H9 (cell line): Measurements from ENCODE around the gene MARK4. TPM values are rescaled to one million over a fixed set of nuclear protein-coding genes. Genes with fewer than 3 reads are reported as not detected.

ENCODE experiments used
- DNase-seq: peaks from one replicate; pipeline ENCODE4 v3.0.0-alpha.2; 2017
- H2AFZ ChIP-seq: one replicate; pipeline ENCODE4 v1.6.1; 2013; ENCODE audit warnings: mild to moderate bottlenecking, low read length, control low read depth, moderate library complexity
- H2AK5ac ChIP-seq: 2 replicates; pipeline ENCODE4 v1.6.1; 2013; ENCODE audit warnings: low read length, control low read depth, mixed read lengths; ENCODE audit not compliant: insufficient read length
- H2BK120ac ChIP-seq: one replicate; pipeline ENCODE4 v1.6.1; 2013; ENCODE audit warnings: low read depth, mild to moderate bottlenecking, low read length, control low read depth, inconsistent platforms; ENCODE audit not compliant: poor library complexity, severe bottlenecking
- H2BK12ac ChIP-seq: 2 replicates; pipeline ENCODE4 v1.6.1; 2013; ENCODE audit warnings: low read length, control low read depth, mixed read lengths, low read depth; ENCODE audit not compliant: insufficient read length
- H2BK15ac ChIP-seq: 2 replicates; pipeline ENCODE4 v1.6.1; 2013; ENCODE audit warnings: low read depth, low read length, control low read depth
- H2BK20ac ChIP-seq: one replicate; pipeline ENCODE4 v1.6.1; 2013; ENCODE audit warnings: low read depth, mild to moderate bottlenecking, low read length, control low read depth, inconsistent platforms; ENCODE audit not compliant: poor library complexity, severe bottlenecking
- H2BK5ac ChIP-seq: 2 replicates; pipeline ENCODE4 v1.6.1; 2013; ENCODE audit warnings: low read length, control low read depth, mixed read lengths; ENCODE audit not compliant: insufficient read length
- H3K14ac ChIP-seq: 2 replicates; pipeline ENCODE4 v1.6.1; 2013; ENCODE audit warnings: low read length, control low read depth; ENCODE audit not compliant: insufficient read depth
- H3K18ac ChIP-seq: 2 replicates; pipeline ENCODE4 v1.6.1; 2013; ENCODE audit warnings: low read depth, mild to moderate bottlenecking, mixed read lengths, low read length, control low read depth; ENCODE audit not compliant: insufficient read length
- H3K23ac ChIP-seq: 2 replicates; pipeline ENCODE4 v1.6.1; 2013; ENCODE audit warnings: low read length, control low read depth, mixed read lengths, low read depth; ENCODE audit not compliant: insufficient read length
- H3K23me2 ChIP-seq: 2 replicates; pipeline ENCODE4 v1.6.1; 2013; ENCODE audit warnings: low read depth, mild to moderate bottlenecking, mixed read lengths, low read length, control low read depth; ENCODE audit not compliant: insufficient read length, poor library complexity, severe bottlenecking
- H3K27ac ChIP-seq: 2 replicates; pipeline ENCODE4 v1.5.1; 2013; ENCODE audit warnings: low read length, control low read depth, mixed read lengths, low read depth; ENCODE audit not compliant: insufficient read length
- H3K27me3 ChIP-seq: 2 replicates; pipeline ENCODE4 v1.6.1; 2013; ENCODE audit warnings: low read length, control low read depth, inconsistent platforms; ENCODE audit not compliant: insufficient read depth
- H3K4ac ChIP-seq: 2 replicates; pipeline ENCODE4 v1.6.1; 2013; ENCODE audit warnings: low read depth, mild to moderate bottlenecking, control low read depth, inconsistent platforms, low read length, moderate library complexity
- H3K4me1 ChIP-seq: 2 replicates; pipeline ENCODE4 v1.6.1; 2013; ENCODE audit warnings: low read length, control low read depth, inconsistent platforms; ENCODE audit not compliant: insufficient read depth
- H3K4me2 ChIP-seq: 2 replicates; pipeline ENCODE4 v1.6.1; 2013; ENCODE audit warnings: low read length, control low read depth, mixed read lengths; ENCODE audit not compliant: insufficient read length, insufficient read depth
- H3K56ac ChIP-seq: 2 replicates; pipeline ENCODE4 v1.6.1; 2013; ENCODE audit warnings: low read depth, mild to moderate bottlenecking, mixed read lengths, low read length, control low read depth; ENCODE audit not compliant: insufficient read length
- H3K79me1 ChIP-seq: 2 replicates; pipeline ENCODE4 v1.6.1; 2013; ENCODE audit warnings: low read depth, mild to moderate bottlenecking, moderate library complexity, low read length, control low read depth, inconsistent platforms; ENCODE audit not compliant: insufficient read depth, poor library complexity, severe bottlenecking
- H3K79me2 ChIP-seq: 2 replicates; pipeline ENCODE4 v1.6.1; 2013; ENCODE audit warnings: low read length, control low read depth, inconsistent platforms; ENCODE audit not compliant: insufficient read depth
- H3K9ac ChIP-seq: 2 replicates; pipeline ENCODE4 v1.6.1; 2013; ENCODE audit warnings: low read length, control low read depth, mixed read lengths; ENCODE audit not compliant: insufficient read length; ENCODE audit errors: extremely low read depth
- H3K9me3 ChIP-seq: one replicate; pipeline ENCODE4 v1.6.1; 2013; ENCODE audit warnings: low read depth, low read length, inconsistent platforms; ENCODE audit not compliant: control insufficient read depth
- H3T11ph ChIP-seq: one replicate; pipeline ENCODE4 v1.6.1; 2013; ENCODE audit warnings: mild to moderate bottlenecking, low read length, control low read depth, inconsistent platforms
- H4K20me1 ChIP-seq: one replicate; pipeline ENCODE4 v1.6.1; 2013; ENCODE audit not compliant: control insufficient read depth, insufficient read length, insufficient read depth
- H4K5ac ChIP-seq: 2 replicates; pipeline ENCODE4 v1.6.1; 2013; ENCODE audit warnings: low read depth, mild to moderate bottlenecking, mixed read lengths, low read length, control low read depth; ENCODE audit not compliant: insufficient read length
- H4K8ac ChIP-seq: replicated peaks from 2 replicates; pipeline ENCODE4 v1.6.1; 2013; ENCODE audit warnings: low read length, control low read depth, mixed read lengths, low read depth; ENCODE audit not compliant: insufficient read length
- H4K91ac ChIP-seq: 2 replicates; pipeline ENCODE4 v1.6.1; 2013; ENCODE audit warnings: low read depth, mild to moderate bottlenecking, moderate library complexity, mixed read lengths, low read length, control low read depth; ENCODE audit not compliant: insufficient read length
- H3K27ac Mint-ChIP-seq, 3 experiments: 2 replicates in 2 of 3; 3 replicates in 1 of 3; pipeline ENCODE4 v1.8.0; 2020 to 2021; ENCODE audit warnings: mixed read lengths in 3 of 3, mild to moderate bottlenecking in 1 of 3, moderate library complexity in 1 of 3
- H3K27me3 Mint-ChIP-seq: 2 replicates; pipeline ENCODE4 v1.8.0; 2021; ENCODE audit warnings: low read depth, mild to moderate bottlenecking, moderate library complexity, mixed read lengths
- H3K36me3 Mint-ChIP-seq, 3 experiments: 2 replicates in 2 of 3; 3 replicates in 1 of 3; pipeline ENCODE4 v1.8.0; 2020 to 2021; ENCODE audit warnings: low read depth in 3 of 3, mixed read lengths in 3 of 3; ENCODE audit not compliant: insufficient read depth in 1 of 3
- H3K4me1 Mint-ChIP-seq, 2 experiments: 2 replicates each; pipeline ENCODE4 v1.8.0; 2020; ENCODE audit warnings: mixed read lengths in 2 of 2
- H3K4me3 Mint-ChIP-seq, 2 experiments: 2 replicates in 1 of 2; 3 replicates in 1 of 2; pipeline ENCODE4 v1.8.0; 2020 to 2021; ENCODE audit warnings: mild to moderate bottlenecking in 2 of 2, mixed read lengths in 2 of 2, moderate library complexity in 1 of 2
- H3K9me3 Mint-ChIP-seq, 2 experiments: 2 replicates in 1 of 2; 3 replicates in 1 of 2; pipeline ENCODE4 v1.8.0; 2020; ENCODE audit warnings: mild to moderate bottlenecking in 2 of 2, mixed read lengths in 2 of 2, moderate library complexity in 1 of 2
- WGBS: extraction: QIAGEN DNeasy Blood & Tissue Kit; methylation state at CpG from one replicate; pipeline ENCODE4 v1.1.7; 2013; ENCODE audit warnings: missing lambda C conversion rate, low lambda C conversion rate, mixed read lengths; ENCODE audit not compliant: insufficient read length; ENCODE audit errors: extremely low coverage; 5-methylcytosine and 5-hydroxymethylcytosine counted together
- total RNA-seq: library from RNA; stranded (reverse); gene quantifications from 2 replicates; pipeline ENCODE4 v1.2.1, GENCODE V29; 2021
- TF ChIP-seq, protein P1 (sequence below): fragments of 200-600 bp; sonication (generic); conservative IDR thresholded peaks from 3 replicates; pipeline ENCODE4 v1.8.0; 2021; ENCODE audit warnings: antibody characterized with exemption, mild to moderate bottlenecking

Gene MARK4
- total RNA-seq, 1 experiment from 2014 or later = 44.7 TPM

DNA sequence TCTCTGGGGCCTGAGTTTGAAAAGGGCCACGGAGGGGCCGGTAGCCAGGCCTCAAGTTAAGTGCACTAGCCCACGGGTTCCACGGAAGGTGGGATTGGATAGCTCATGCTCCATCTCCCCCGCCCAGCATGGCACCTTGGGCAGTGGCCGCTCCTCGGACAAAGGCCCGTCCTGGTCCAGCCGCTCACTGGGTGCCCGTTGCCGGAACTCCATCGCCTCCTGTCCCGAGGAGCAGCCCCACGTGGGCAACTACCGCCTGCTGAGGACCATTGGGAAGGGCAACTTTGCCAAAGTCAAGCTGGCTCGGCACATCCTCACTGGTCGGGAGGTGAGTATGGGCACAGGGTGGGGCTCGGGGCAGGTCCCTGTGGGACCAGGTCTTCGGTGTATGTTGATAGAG lies 7.8 kb downstream of the MARK4 start:
- TF ChIP-seq, protein P1, sequence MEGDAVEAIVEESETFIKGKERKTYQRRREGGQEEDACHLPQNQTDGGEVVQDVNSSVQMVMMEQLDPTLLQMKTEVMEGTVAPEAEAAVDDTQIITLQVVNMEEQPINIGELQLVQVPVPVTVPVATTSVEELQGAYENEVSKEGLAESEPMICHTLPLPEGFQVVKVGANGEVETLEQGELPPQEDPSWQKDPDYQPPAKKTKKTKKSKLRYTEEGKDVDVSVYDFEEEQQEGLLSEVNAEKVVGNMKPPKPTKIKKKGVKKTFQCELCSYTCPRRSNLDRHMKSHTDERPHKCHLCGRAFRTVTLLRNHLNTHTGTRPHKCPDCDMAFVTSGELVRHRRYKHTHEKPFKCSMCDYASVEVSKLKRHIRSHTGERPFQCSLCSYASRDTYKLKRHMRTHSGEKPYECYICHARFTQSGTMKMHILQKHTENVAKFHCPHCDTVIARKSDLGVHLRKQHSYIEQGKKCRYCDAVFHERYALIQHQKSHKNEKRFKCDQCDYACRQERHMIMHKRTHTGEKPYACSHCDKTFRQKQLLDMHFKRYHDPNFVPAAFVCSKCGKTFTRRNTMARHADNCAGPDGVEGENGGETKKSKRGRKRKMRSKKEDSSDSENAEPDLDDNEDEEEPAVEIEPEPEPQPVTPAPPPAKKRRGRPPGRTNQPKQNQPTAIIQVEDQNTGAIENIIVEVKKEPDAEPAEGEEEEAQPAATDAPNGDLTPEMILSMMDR = no peak
- Histone ChIP-seq H2BK15ac (no peak overlapping the region), H3K79me2 (no peaks in the 10 kb centered on the region), H3K23me2 (no peaks in the 10 kb centered on the region), H4K5ac (no peak overlapping the region), H3K27ac (no peak overlapping the region), H3K9ac (no peak overlapping the region), H3K27me3 (no peaks in the 10 kb centered on the region), H3K23ac (no peak overlapping the region), H3K9me3 (no peaks in the 10 kb centered on the region), H2BK120ac (no peak overlapping the region), H2AK5ac (no peak overlapping the region), H3T11ph (no peak overlapping the region), H3K18ac (no peak overlapping the region), H2AFZ (no peak overlapping the region), H2BK20ac (no peak overlapping the region), H4K91ac (no peak overlapping the region), H3K79me1 (no peaks in the 10 kb centered on the region), H3K4me1 (no peaks in the 10 kb centered on the region), H2BK5ac (no peak overlapping the region), H3K14ac (no peak overlapping the region), H3K4ac (no peak overlapping the region), H3K56ac (no peak overlapping the region), H3K4me2 (no peak overlapping the region), H4K20me1 (no peaks in the 10 kb centered on the region), H2BK12ac (no peak overlapping the region), H4K8ac (no peak overlapping the region)
- Mint-ChIP-seq H3K4me3 (no peak overlapping the region), H3K27me3 (peaks cover 1% of the 10 kb centered on the region; the same call in 1 of the 2 replicates), H3K27ac (no peak overlapping the region), H3K4me1 (peaks cover under 1 to 3% of the 10 kb centered on the region in 2 experiments; a peak in 2 of 4 replicates), H3K36me3 (peaks cover 0 to 5% (median 3%) of the 10 kb centered on the region in 3 experiments; a peak in 3 of 7 replicates), H3K9me3 (no peaks in the 10 kb centered on the region)
- DNase-seq = no peak
- WGBS = no CpG with 5 or more reads among the region's 19 CpGs
